Muscle layer of duodenum (tissue), 2 donors: ENCODE data around the gene SPINT3.

Experiments
- H3K27ac ChIP-seq: one replicate; pipeline ENCODE4 v1.7.0; 2013; ENCODE audit warnings: mild to moderate bottlenecking, low read length
- H3K27me3 ChIP-seq: one replicate; pipeline ENCODE4 v1.7.0; 2013; ENCODE audit warnings: low read depth, mild to moderate bottlenecking, control low read depth, low read length
- H3K36me3 ChIP-seq, 2 donors: one replicate each; pipeline ENCODE4 v1.7.0; 2013; ENCODE audit warnings: low read length in 2 of 2, control low read depth in 1 of 2, mild to moderate bottlenecking in 1 of 2; ENCODE audit not compliant: insufficient read depth in 2 of 2, control insufficient read depth in 1 of 2
- H3K4me1 ChIP-seq, 2 donors: one replicate each; pipeline ENCODE4 v1.7.0; 2013; ENCODE audit warnings: low read length in 2 of 2, mild to moderate bottlenecking in 2 of 2, control low read depth in 1 of 2, moderate library complexity in 1 of 2; ENCODE audit not compliant: insufficient read depth in 2 of 2, control insufficient read depth in 1 of 2
- H3K4me3 ChIP-seq, 2 donors: one replicate each; pipeline ENCODE4 v1.7.0; 2013; ENCODE audit warnings: low read length in 2 of 2, low read depth in 1 of 2, mild to moderate bottlenecking in 1 of 2
- H3K9me3 ChIP-seq, 2 donors: one replicate each; pipeline ENCODE4 v1.7.0; 2013; ENCODE audit warnings: low read length in 2 of 2, control low read depth in 1 of 2, mild to moderate bottlenecking in 1 of 2; ENCODE audit not compliant: control insufficient read depth in 1 of 2
- donor health status: healthy.

Gene SPINT3

DNA sequence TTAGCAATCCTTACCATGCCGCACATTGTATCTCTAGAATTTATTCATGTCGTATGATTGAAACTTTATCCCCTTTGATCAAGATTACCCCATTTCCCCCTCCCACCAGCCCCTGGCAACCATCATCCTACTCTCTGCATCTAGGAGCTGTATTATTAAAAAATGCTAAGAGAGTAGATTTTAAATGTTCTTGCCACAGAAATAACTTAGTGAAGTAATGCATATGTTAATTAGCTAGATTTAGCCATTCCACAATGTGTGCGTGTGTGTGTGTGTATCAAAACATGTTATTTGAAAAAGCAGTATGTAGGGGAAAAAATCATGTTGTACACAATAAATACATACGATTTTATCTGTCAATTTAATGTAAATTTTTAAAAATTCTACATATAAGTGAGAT, 11.9 kb upstream of the SPINT3 start:
- no peak overlapping the region for H3K27ac ChIP-seq
- no peaks in the 10 kb centered on the region for H3K36me3 ChIP-seq
- no peaks in the 10 kb centered on the region for H3K27me3 ChIP-seq
- no peaks in the 10 kb centered on the region for H3K9me3 ChIP-seq
- no peak overlapping the region for H3K4me3 ChIP-seq
- no peaks in the 10 kb centered on the region for H3K4me1 ChIP-seq

DNA sequence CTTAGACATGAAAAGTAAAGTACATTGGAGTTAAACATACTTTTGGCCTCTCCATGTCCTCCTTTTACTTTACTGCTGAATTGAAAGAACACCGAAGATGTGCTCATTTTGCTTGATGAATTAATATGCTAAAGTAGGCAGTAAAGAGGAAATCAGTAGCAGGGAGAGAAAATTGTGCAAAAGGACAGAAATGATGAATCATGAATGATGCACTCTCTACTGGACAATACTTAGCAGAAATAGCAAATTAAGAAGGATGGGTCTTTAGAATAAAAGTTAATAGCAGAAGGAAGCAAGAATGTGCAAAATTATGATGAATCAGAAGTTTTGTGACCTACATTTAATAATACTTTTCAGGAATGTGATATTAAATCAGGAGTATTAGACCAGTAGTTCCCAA, 8.4 kb upstream of the SPINT3 start:
- Histone ChIP-seq H3K27me3 (no peaks in the 10 kb centered on the region), H3K4me3 (no peak overlapping the region), H3K4me1 (no peaks in the 10 kb centered on the region), H3K9me3 (no peaks in the 10 kb centered on the region), H3K36me3 (no peaks in the 10 kb centered on the region), H3K27ac (no peak overlapping the region)

DNA sequence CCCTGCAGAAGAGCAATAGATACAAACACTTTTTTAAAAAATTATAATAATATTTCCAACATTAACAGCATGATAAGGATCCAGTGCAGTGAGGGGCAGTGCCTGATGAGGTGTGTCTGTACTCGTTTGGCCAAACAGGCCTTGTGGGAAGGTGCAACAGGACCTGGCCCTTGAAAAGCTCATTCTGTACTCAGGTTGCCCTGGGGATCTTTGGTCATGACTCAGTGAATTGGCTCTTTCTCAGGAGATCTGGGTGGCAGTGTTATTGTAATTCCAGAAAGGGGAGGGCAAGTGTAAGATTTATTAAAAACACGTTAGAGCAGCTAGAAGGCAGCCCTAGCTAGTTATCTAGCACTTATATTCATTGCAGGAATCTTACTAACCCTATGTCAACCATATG, 2.9 kb upstream of the SPINT3 start:
- Histone ChIP-seq H3K27me3 (no peaks in the 10 kb centered on the region), H3K27ac (no peak overlapping the region), H3K9me3 (no peaks in the 10 kb centered on the region), H3K36me3 (no peaks in the 10 kb centered on the region), H3K4me3 (no peak overlapping the region), H3K4me1 (no peaks in the 10 kb centered on the region)

DNA sequence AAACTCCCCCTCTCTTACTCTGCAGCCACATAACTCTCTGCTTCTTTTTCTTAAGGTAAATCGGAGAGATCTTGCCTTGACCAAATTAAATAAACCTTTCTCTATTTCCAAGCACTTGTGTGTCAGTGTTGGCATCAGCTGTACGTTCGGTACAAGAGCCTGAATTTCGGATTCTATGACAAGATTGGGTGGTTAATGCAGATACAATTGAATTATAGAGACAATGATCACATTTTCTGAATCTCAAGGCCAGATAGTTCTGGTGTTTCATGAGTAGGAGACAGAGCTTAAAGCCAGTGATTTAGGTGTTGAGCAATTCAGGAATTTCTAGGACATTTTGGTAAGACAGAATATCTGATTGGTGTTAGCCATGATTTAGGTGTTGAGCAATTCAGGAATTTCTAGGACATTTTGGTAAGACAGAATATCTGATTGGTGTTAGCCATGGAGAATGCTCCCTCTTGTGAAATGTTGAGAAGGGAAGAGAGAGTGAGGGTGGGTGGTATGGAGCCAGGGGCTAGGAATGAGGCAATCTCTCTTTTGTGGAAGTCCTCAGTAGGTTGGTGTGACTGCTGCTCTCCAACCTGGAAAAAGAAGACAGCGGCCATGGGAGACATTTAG, 5.1 kb downstream of the SPINT3 start:
- Histone ChIP-seq H3K27me3 (no peaks in the 10 kb centered on the region), H3K4me3 (no peak overlapping the region), H3K27ac (no peak overlapping the region), H3K9me3 (no peaks in the 10 kb centered on the region), H3K4me1 (no peaks in the 10 kb centered on the region), H3K36me3 (no peaks in the 10 kb centered on the region)

DNA sequence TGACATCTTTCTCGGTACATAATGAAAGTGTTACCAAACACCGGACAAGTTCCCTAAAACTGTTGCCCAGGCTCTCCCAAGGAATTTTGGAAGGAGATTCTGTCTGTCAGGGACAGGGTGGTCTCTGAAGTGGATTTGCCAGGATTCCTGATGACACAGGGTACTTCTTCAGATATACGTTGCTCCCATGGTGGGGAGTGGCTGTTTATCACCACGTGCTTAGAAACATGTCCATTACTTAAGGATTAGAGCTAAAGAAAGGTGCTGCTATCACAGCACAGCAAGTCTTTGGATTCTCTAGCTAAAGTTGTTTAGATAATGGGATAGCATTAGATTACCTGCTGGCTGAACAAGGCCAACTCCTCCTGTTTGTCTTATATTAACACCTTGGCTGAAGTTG, 6.3 kb downstream of the SPINT3 start:
- Histone ChIP-seq H3K4me1 (no peaks in the 10 kb centered on the region), H3K27ac (no peak overlapping the region), H3K36me3 (no peaks in the 10 kb centered on the region), H3K27me3 (no peaks in the 10 kb centered on the region), H3K4me3 (no peak overlapping the region), H3K9me3 (no peaks in the 10 kb centered on the region)

DNA sequence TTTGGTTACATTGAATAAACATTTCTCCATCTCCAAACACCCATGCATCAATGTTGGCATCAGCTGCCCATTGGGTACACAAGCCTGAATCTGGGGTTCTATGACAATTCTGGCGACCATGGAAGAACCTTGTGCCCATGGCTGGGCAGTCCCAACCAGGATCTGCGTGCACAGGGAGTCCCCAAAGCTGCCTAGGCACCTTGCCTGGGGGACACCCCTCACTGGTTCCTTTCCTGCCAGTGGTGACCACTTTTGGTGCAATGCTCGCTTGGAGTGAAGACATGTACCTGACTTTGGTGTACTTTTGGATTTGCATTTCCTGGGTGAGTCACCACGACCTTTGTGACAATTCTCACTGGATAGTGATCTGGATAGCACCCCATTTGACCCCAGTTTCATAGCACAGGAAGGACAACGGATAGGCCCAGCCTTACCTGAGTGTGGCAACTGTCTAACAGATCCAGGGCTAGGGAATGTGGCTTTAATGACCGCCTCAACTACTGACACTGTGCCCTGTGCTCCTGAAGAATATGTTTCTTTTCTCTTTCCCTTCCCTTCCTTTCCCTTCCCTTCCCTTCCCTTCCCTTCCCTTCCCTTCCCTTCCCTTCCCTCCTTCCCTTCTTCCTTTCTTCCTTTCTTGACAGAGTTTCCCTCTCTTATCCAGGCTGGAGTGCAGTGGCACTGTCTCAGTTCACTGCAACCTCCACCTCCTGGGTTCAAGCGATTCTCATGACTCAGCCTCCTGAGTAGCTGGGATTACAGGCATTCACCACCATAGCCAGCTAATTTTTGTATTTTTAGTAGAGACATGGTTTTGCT, 7.1 kb downstream of the SPINT3 start:
- H3K4me3 ChIP-seq: no peak overlapping the region
- no peaks in the 10 kb centered on the region for H3K9me3 ChIP-seq
- H3K27ac ChIP-seq: no peak overlapping the region
- no peaks in the 10 kb centered on the region for H3K4me1 ChIP-seq
- no peaks in the 10 kb centered on the region for H3K27me3 ChIP-seq
- H3K36me3 ChIP-seq: no peaks in the 10 kb centered on the region

DNA sequence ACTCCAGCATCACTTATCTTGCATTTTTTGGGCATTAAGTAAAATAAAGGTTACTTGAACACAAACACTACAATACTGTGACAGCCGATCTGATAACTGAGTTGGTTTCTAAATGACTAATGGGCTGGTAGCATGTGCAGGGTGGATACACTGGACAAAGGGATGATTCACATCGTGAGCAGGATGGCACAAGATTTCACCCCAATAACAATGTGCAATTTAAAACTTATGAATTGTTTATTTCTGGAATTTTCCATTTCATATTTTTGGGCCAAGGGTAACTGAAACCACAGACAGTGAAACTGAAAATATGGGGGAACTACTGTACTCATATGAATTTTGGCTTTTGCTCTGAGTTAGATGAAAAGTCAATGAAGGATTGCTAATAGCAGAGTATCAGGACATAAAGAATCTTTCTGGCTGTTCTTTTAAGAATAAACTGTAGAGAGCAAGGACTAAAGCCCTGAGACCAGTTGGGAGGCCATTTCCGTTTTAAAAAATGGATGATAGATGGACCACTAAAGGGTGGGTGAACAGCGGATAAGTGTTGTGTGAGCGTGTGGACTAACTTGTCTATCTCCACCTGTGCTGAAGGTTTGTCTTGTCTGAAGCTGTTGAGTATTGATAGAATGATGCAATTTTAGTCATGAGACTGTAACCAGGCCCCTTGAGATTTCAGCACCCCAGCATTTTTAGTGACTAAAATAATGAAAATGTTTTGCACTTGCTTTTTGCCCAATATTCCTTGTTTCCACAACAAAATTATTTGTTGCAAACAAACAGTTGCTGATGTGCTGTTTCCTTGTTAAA, 8.2 kb downstream of the SPINT3 start:
- Histone ChIP-seq H3K9me3 (no peaks in the 10 kb centered on the region), H3K27me3 (no peaks in the 10 kb centered on the region), H3K27ac (no peak overlapping the region), H3K36me3 (no peaks in the 10 kb centered on the region), H3K4me3 (no peak overlapping the region), H3K4me1 (no peaks in the 10 kb centered on the region)

DNA sequence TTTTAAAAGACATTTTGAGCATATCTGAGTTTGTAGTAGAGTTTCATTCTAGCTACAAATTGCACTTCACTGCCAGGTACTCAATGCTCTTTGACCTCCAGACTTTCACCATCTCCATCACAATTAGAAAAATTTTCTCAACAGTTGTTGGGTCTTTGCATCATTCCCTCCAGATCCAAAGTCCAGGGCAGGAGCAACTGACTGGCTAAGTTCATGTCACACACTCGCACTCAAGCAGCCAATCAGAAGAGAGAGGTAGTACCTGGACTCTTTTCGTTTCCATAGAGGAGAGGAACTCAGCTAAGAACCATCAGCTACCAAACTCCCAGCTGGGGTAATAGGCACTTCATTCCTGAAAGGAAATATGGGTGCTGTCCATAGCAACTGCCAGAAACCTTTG, 9.0 kb downstream of the SPINT3 start:
- Histone ChIP-seq H3K27ac (no peak overlapping the region), H3K27me3 (no peaks in the 10 kb centered on the region), H3K4me1 (no peaks in the 10 kb centered on the region), H3K36me3 (no peaks in the 10 kb centered on the region), H3K4me3 (no peak overlapping the region), H3K9me3 (no peaks in the 10 kb centered on the region)

DNA sequence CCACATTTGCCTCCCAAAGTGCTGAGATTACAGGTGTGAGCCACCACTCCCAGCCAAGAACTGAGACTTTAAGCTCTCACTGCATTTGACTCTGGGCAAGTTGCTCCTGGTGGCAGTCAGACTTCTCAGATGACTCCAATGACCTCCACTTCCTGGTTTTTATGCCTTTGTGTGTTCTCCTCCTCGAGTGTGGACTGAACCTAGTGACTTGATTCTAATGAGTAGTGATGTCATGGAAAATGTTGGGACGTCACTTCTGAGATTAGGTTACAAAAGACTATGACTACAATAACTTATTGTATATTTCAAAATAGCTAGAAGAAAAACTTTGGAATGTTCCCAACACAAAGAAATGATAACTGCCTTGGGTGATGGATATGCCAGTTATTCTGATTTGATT, 12.0 kb downstream of the SPINT3 start:
- H3K36me3 ChIP-seq: no peaks in the 10 kb centered on the region
- no peaks in the 10 kb centered on the region for H3K27me3 ChIP-seq
- H3K27ac ChIP-seq: no peak overlapping the region
- no peaks in the 10 kb centered on the region for H3K9me3 ChIP-seq
- no peaks in the 10 kb centered on the region for H3K4me1 ChIP-seq
- H3K4me3 ChIP-seq: no peak overlapping the region

DNA sequence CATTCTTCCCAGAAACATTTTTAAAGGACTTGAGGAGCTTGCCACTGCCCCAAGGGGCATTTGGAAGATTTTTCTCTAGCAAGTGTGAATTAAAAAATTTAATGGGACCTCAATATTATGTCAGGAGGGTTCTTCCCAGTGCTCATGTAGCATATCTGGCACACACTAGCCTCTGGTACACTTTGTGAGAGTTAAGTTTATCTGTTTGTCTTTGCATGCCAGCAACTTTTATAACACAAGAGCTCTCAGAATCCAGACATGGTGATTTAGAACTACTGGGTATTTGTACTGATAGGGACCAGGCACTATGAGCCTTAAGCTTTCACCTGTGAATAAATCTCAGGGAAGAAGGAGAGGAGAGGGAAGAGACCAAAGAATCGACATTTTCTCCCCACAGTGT, 12.9 kb downstream of the SPINT3 start:
- H3K27me3 ChIP-seq: no peaks in the 10 kb centered on the region
- H3K9me3 ChIP-seq: no peaks in the 10 kb centered on the region
- no peak overlapping the region for H3K4me3 ChIP-seq

DNA sequence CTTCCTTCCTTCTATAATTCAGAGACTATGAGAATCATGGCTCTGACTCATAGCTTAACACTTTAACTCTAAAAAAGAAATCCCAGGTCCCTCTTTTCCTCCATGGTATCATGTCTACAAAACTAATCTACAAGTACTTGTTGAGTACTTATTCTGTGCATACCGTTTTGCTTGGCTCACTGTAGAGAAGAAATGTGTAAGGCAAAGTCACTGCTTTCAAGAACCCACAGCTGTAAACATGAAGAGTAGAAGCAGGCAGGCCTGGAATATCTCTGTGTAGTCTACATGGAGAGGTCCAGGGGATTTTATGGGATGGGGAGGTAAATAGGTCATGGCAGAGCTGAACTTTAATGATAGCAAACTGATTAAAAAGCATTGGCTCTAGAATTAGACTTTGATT, 13.8 kb downstream of the SPINT3 start:
- H3K27ac ChIP-seq: no peak overlapping the region
- no peak overlapping the region for H3K4me3 ChIP-seq
- H3K27me3 ChIP-seq: no peaks in the 10 kb centered on the region
- H3K4me1 ChIP-seq: no peaks in the 10 kb centered on the region
- no peaks in the 10 kb centered on the region for H3K9me3 ChIP-seq
- no peaks in the 10 kb centered on the region for H3K36me3 ChIP-seq

More for the DNA sequence above, 12.9 kb downstream of the SPINT3 start:
- Histone ChIP-seq H3K27ac (no peak overlapping the region), H3K4me1 (no peaks in the 10 kb centered on the region), H3K36me3 (no peaks in the 10 kb centered on the region)
